Trophoblast cell (in vitro differentiated cells and primary cell): ENCODE data around the gene KCNMA1. TPM values are rescaled to one million over a fixed set of nuclear protein-coding genes. Genes with fewer than 3 reads are reported as not detected.

ENCODE experiments used
- DNase-seq, 2 donors: peaks; one replicate each; pipeline ENCODE4 v3.0.0-alpha.2; 2016
- H2AFZ ChIP-seq: 2 replicates; pipeline ENCODE4 v1.6.1; 2013; ENCODE audit warnings: low read length, moderate library complexity, mild to moderate bottlenecking; ENCODE audit not compliant: insufficient read depth, poor library complexity
- H2AK5ac ChIP-seq: 2 replicates; pipeline ENCODE4 v1.6.1; 2013; ENCODE audit warnings: mild to moderate bottlenecking, low read length
- H2BK120ac ChIP-seq: 2 replicates; pipeline ENCODE4 v1.6.1; 2013; ENCODE audit warnings: low read length, mild to moderate bottlenecking, moderate library complexity; ENCODE audit not compliant: insufficient read depth, poor library complexity
- H2BK12ac ChIP-seq: 2 replicates; pipeline ENCODE4 v1.6.1; 2013; ENCODE audit warnings: mild to moderate bottlenecking, low read length, moderate library complexity
- H2BK5ac ChIP-seq: 2 replicates; pipeline ENCODE4 v1.6.1; 2013; ENCODE audit warnings: low read length, low read depth, moderate library complexity, mild to moderate bottlenecking; ENCODE audit not compliant: poor library complexity
- H3K14ac ChIP-seq: 2 replicates; pipeline ENCODE4 v1.6.1; 2013; ENCODE audit warnings: mild to moderate bottlenecking, low read length
- H3K18ac ChIP-seq: 2 replicates; pipeline ENCODE4 v1.6.1; 2013; ENCODE audit warnings: mild to moderate bottlenecking, low read length
- H3K23ac ChIP-seq: 2 replicates; pipeline ENCODE4 v1.6.1; 2013; ENCODE audit warnings: low read length
- H3K27ac ChIP-seq: 2 replicates; pipeline ENCODE4 v1.5.1; 2013; ENCODE audit warnings: low read depth, mild to moderate bottlenecking, inconsistent platforms, low read length, moderate library complexity
- H3K27me3 ChIP-seq: 2 replicates; pipeline ENCODE4 v1.6.1; 2013; ENCODE audit warnings: inconsistent platforms, mild to moderate bottlenecking, low read length, moderate library complexity; ENCODE audit not compliant: insufficient read depth
- H3K36me3 ChIP-seq, 2 experiments: 1 replicate in 1 of 2; 2 replicates in 1 of 2; pipeline ENCODE4 v1.6.1; 2013; ENCODE audit warnings: low read length in 2 of 2, mild to moderate bottlenecking in 2 of 2, moderate library complexity in 1 of 2; ENCODE audit not compliant: insufficient read depth in 2 of 2, control insufficient read depth in 1 of 2
- H3K4ac ChIP-seq: 2 replicates; pipeline ENCODE4 v1.6.1; 2013; ENCODE audit warnings: low read depth, mild to moderate bottlenecking, low read length, moderate library complexity
- H3K4me1 ChIP-seq, 2 experiments: 1 replicate in 1 of 2; 2 replicates in 1 of 2; pipeline ENCODE4 v1.6.1; 2013; ENCODE audit warnings: low read length in 2 of 2, mild to moderate bottlenecking in 2 of 2, moderate library complexity in 1 of 2; ENCODE audit not compliant: insufficient read depth in 2 of 2, control insufficient read depth in 1 of 2
- H3K4me2 ChIP-seq: 2 replicates; pipeline ENCODE4 v1.6.1; 2013; ENCODE audit warnings: inconsistent platforms, mild to moderate bottlenecking, low read length, moderate library complexity
- H3K4me3 ChIP-seq: 2 replicates; pipeline ENCODE4 v1.5.1; 2013; ENCODE audit warnings: mild to moderate bottlenecking, low read depth, low read length, inconsistent platforms
- H3K79me1 ChIP-seq: one replicate; pipeline ENCODE4 v1.6.1; 2013; ENCODE audit warnings: low read length
- H3K79me2 ChIP-seq: 2 replicates; pipeline ENCODE4 v1.6.1; 2013; ENCODE audit warnings: low read length, mild to moderate bottlenecking; ENCODE audit not compliant: control insufficient read depth, insufficient read depth, poor library complexity
- H3K9ac ChIP-seq: 2 replicates; pipeline ENCODE4 v1.6.1; 2013; ENCODE audit warnings: mild to moderate bottlenecking, low read length
- H3K9me3 ChIP-seq: 2 replicates; pipeline ENCODE4 v1.6.1; 2013; ENCODE audit warnings: low read depth, mild to moderate bottlenecking, control low read depth, inconsistent platforms, low read length; ENCODE audit not compliant: insufficient read depth
- H4K12ac ChIP-seq: 2 replicates; pipeline ENCODE4 v1.6.1; 2013; ENCODE audit warnings: low read depth, mild to moderate bottlenecking, low read length, moderate library complexity
- H4K8ac ChIP-seq: 2 replicates; pipeline ENCODE4 v1.6.1; 2013; ENCODE audit warnings: low read depth, mild to moderate bottlenecking, low read length, moderate library complexity
- H4K91ac ChIP-seq: one replicate; pipeline ENCODE4 v1.6.1; 2013; ENCODE audit warnings: low read depth, mild to moderate bottlenecking, low read length, moderate library complexity
- WGBS: extraction: QIAGEN DNeasy Blood & Tissue Kit; methylation state at CpG from one replicate; pipeline ENCODE4 v1.1.7; 2013; ENCODE audit warnings: missing lambda C conversion rate; ENCODE audit not compliant: insufficient read length, insufficient coverage; ENCODE audit errors: extremely low coverage; 5-methylcytosine and 5-hydroxymethylcytosine counted together
- polyA plus RNA-seq: library from polyadenylated mRNA; stranded (reverse); fragments of 200-250 nt; gene quantifications from 2 replicates; pipeline ENCODE4 v1.2.3, GENCODE V29; 2013

KCNMA1 gene
- polyA plus RNA-seq: 130 and 138 TPM in 2 replicates

- peak within 1 kb of the TSS; percentile 78 for H3K14ac ChIP-seq
- no CpG with 5 or more reads among the region's 121 CpGs for WGBS
- no peaks in the 10 kb centered on the region for H3K9me3 ChIP-seq
- H3K9ac ChIP-seq: peak within 1 kb of the TSS; percentile 10
- H2BK5ac ChIP-seq: peak within 1 kb of the TSS; percentile 81
- peak within 1 kb of the TSS; percentile 80 for H2BK12ac ChIP-seq
- peak within 1 kb of the TSS; percentile 97 for H3K18ac ChIP-seq
- peaks cover 10 to 23% of the 10 kb centered on the region in 2 experiments for H3K4me1 ChIP-seq
- peaks cover 3 to 8% of the 10 kb centered on the region in 2 experiments for H3K36me3 ChIP-seq
- peak within 1 kb of the TSS; percentile 50 for H4K12ac ChIP-seq
- peak within 1 kb of the TSS; percentile 92 for H2AK5ac ChIP-seq
- peak within 1 kb of the TSS; percentile 68 for H4K8ac ChIP-seq
- H3K27ac ChIP-seq: peak within 1 kb of the TSS; percentile 35
- peak within 1 kb of the TSS; percentile 97 for H4K91ac ChIP-seq
- H3K4ac ChIP-seq: peak within 1 kb of the TSS; percentile 90
- peaks cover 25% of the 10 kb centered on the region for H3K79me2 ChIP-seq
- no peaks in the 10 kb centered on the region for H3K27me3 ChIP-seq
- DNase-seq: no peak
- peak within 1 kb of the TSS; percentile 85 for H2AFZ ChIP-seq
- H3K79me1 ChIP-seq: peaks cover 36% of the 10 kb centered on the region
- peak within 1 kb of the TSS; percentile 91 for H3K4me2 ChIP-seq
- peak within 1 kb of the TSS; percentile 97 for H3K4me3 ChIP-seq
- H2BK120ac ChIP-seq: peak within 1 kb of the TSS; percentile 94
- H3K23ac ChIP-seq: no peak within 1 kb of the TSS
Observed at GRCh38 chr10:77637532-77638320, at the start of gene KCNMA1. Gene KCNMA1, minus strand, starts transcription at chr10:77637808.

GRCh38 chr10:77686650-77687417, 49.2 kb upstream of the KCNMA1 start:
- WGBS: no CpG with 5 or more reads among the region's 11 CpGs
- H3K27me3 ChIP-seq: no peaks in the 10 kb centered on the region

DNA sequence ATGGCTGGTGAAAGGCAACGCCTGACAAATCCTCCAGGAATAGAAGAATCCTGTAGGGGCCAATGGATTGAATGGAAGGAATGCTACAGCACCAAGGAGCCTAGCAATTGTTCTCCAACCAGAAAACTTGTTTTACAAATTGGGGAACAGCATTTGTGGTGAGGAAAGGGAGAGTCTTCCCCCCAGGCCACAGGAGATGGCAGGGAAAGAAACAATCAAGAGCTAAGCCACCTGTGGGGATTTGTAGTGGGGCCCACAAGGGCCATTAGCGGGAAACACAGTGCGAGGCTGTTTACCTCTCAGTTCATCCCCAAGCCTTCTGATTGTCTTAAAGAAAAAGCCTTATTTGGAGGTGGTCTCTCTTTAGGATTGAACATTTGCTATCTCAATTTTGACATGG, 48.5 kb upstream of the KCNMA1 start:
- H3K4ac ChIP-seq: no peak overlapping the region
- no peak overlapping the region for H3K4me2 ChIP-seq
- no peak overlapping the region for H3K18ac ChIP-seq
- H3K9ac ChIP-seq: no peak overlapping the region
- no peak overlapping the region for H2BK120ac ChIP-seq
- no peak overlapping the region for H4K91ac ChIP-seq
- H3K4me3 ChIP-seq: no peak overlapping the region
- H3K79me2 ChIP-seq: no peaks in the 10 kb centered on the region
- H4K12ac ChIP-seq: no peak overlapping the region
- no peak overlapping the region for H2AK5ac ChIP-seq
- no peak overlapping the region for H3K27ac ChIP-seq
- H3K36me3 ChIP-seq: no peaks in the 10 kb centered on the region
- no CpG with 5 or more reads among the region's 3 CpGs for WGBS
- no peak overlapping the region for H2BK12ac ChIP-seq
- no peak overlapping the region for H3K14ac ChIP-seq
- no peak overlapping the region for H2AFZ ChIP-seq
- H3K9me3 ChIP-seq: no peaks in the 10 kb centered on the region
- H3K79me1 ChIP-seq: no peaks in the 10 kb centered on the region
- H3K23ac ChIP-seq: no peak overlapping the region
- no peak overlapping the region for H2BK5ac ChIP-seq
- no peaks in the 10 kb centered on the region for H3K27me3 ChIP-seq
- no peaks in the 10 kb centered on the region for H3K4me1 ChIP-seq
- H4K8ac ChIP-seq: no peak overlapping the region
- DNase-seq: no peak

More at GRCh38 chr10:77686650-77687417, 49.2 kb upstream of the KCNMA1 start:
- no peak overlapping the region for H4K8ac ChIP-seq
- H3K4me1 ChIP-seq: no peaks in the 10 kb centered on the region
- H4K12ac ChIP-seq: no peak overlapping the region
- no peak overlapping the region for H3K27ac ChIP-seq
- no peak overlapping the region for H4K91ac ChIP-seq
- H3K14ac ChIP-seq: no peak overlapping the region
- H3K79me1 ChIP-seq: no peaks in the 10 kb centered on the region
- H2AFZ ChIP-seq: no peak overlapping the region
- no peak overlapping the region for H2BK12ac ChIP-seq
- H3K4me3 ChIP-seq: no peak overlapping the region
- H3K36me3 ChIP-seq: no peaks in the 10 kb centered on the region
- H3K9me3 ChIP-seq: no peaks in the 10 kb centered on the region
- H3K9ac ChIP-seq: no peak overlapping the region
- H2BK120ac ChIP-seq: no peak overlapping the region
- no peak overlapping the region for H3K4ac ChIP-seq
- no peaks in the 10 kb centered on the region for H3K79me2 ChIP-seq
- H3K18ac ChIP-seq: no peak overlapping the region
- H3K23ac ChIP-seq: no peak overlapping the region
- no peak overlapping the region for H2AK5ac ChIP-seq
- H2BK5ac ChIP-seq: no peak overlapping the region
- DNase-seq: no peak
- H3K4me2 ChIP-seq: no peak overlapping the region

DNA sequence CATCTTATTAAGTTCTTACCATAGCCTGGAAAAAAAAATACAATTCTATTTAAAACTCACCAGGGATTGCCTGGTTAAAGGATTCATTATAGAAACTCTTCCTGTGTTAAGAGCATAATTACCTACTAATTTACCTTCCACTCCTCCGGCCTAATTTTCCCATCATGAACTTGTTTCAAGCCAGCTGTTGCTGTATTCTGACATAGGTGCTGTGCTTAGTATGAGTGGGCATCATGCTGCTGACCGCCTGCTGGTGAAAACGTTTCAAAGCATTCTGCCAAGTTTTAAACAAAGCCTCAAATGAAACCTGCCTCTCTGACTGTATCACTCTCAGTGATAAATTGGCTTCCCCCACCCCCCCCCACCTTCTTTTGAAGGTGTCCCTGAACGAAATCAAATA, 47.8 kb upstream of the KCNMA1 start:
- H2BK5ac ChIP-seq: no peak overlapping the region
- DNase-seq: no peak
- WGBS: no CpG with 5 or more reads among the region's 4 CpGs
- no peaks in the 10 kb centered on the region for H3K36me3 ChIP-seq
- H2BK120ac ChIP-seq: no peak overlapping the region
- no peaks in the 10 kb centered on the region for H3K4me1 ChIP-seq
- H3K9ac ChIP-seq: no peak overlapping the region
- H3K14ac ChIP-seq: no peak overlapping the region
- H4K12ac ChIP-seq: no peak overlapping the region
- H3K18ac ChIP-seq: no peak overlapping the region
- no peak overlapping the region for H2AFZ ChIP-seq
- no peak overlapping the region for H3K4ac ChIP-seq
- H3K4me3 ChIP-seq: no peak overlapping the region
- H2BK12ac ChIP-seq: no peak overlapping the region
- no peaks in the 10 kb centered on the region for H3K79me1 ChIP-seq
- H4K91ac ChIP-seq: no peak overlapping the region
- H2AK5ac ChIP-seq: no peak overlapping the region
- H3K27ac ChIP-seq: no peak overlapping the region
- H3K79me2 ChIP-seq: no peaks in the 10 kb centered on the region
- H4K8ac ChIP-seq: no peak overlapping the region
- H3K27me3 ChIP-seq: no peaks in the 10 kb centered on the region
- no peak overlapping the region for H3K23ac ChIP-seq
- no peak overlapping the region for H3K4me2 ChIP-seq
- no peaks in the 10 kb centered on the region for H3K9me3 ChIP-seq
